Endothelial cell of umbilical vein (primary cell): Measurements from ENCODE around the gene RPL37A. TPM values are rescaled to one million over a fixed set of nuclear protein-coding genes. Genes with fewer than 3 reads are reported as not detected.

Experiments used
- BruUV-seq: library from RNA; stranded (reverse); fragments of 400-500 nt; replicated peaks from 2 replicates; lab custom pipeline; 2021; lab: Mats Ljungman, UMichigan
- CTCF ChIA-PET: fragments of 300-600, 350-600 bp; sonication (Branson Sonifier 250); formaldehyde crosslinking; loops from one replicate; lab custom pipeline; 2021; ENCODE audit warnings: antibody characterized with exemption, inconsistent platforms; lab: Charles Lee
- POLR2A ChIA-PET: fragments of 300-600, 350-600 bp; sonication (Branson Sonifier 250); formaldehyde crosslinking; loops from one replicate; lab custom pipeline; 2021; ENCODE audit warnings: antibody characterized with exemption, inconsistent platforms; lab: Charles Lee
- DNase-seq: peaks from one replicate; pipeline ENCODE4 v3.0.0-alpha.2; 2011; ENCODE audit warnings: low read depth, low spot score
- FAIRE-seq: peaks from 2 replicates; lab custom pipeline; 2011; peaks lifted over from hg19 to GRCh38; lab: Jason Lieb, UNC
- H2AFZ ChIP-seq: 2 replicates; pipeline ENCODE4 v1.6.0; 2012; ENCODE audit warnings: low read depth, low read length, control low read depth, inconsistent platforms
- H3K27ac ChIP-seq: 2 replicates; pipeline ENCODE4 v1.5.1; 2011; ENCODE audit warnings: low read depth, mild to moderate bottlenecking, control low read depth, low read length, moderate library complexity; ENCODE audit not compliant: insufficient read depth
- H3K27me3 ChIP-seq, 2 experiments: 2 replicates each; pipeline versions ENCODE4 v1.6.0 to v1.6.1; 2011; ENCODE audit warnings: low read length in 2 of 2, mixed read lengths in 1 of 2; ENCODE audit not compliant: control insufficient read depth in 2 of 2, insufficient read depth in 2 of 2
- H3K36me3 ChIP-seq, 2 experiments: 2 replicates in 1 of 2; 3 replicates in 1 of 2; pipeline ENCODE4 v1.5.1; 2011; ENCODE audit warnings: low read length in 2 of 2, mild to moderate bottlenecking in 1 of 2, moderate library complexity in 1 of 2; ENCODE audit not compliant: control insufficient read depth in 2 of 2, insufficient read depth in 2 of 2; ENCODE audit errors: extremely low read depth in 1 of 2
- H3K4me1 ChIP-seq: 3 replicates; pipeline ENCODE4 v1.5.1; 2011; ENCODE audit warnings: mild to moderate bottlenecking, low read length; ENCODE audit not compliant: control insufficient read depth, insufficient read depth; ENCODE audit errors: extremely low read depth
- H3K4me2 ChIP-seq: 2 replicates; pipeline ENCODE4 v1.6.1; 2011; ENCODE audit warnings: low read length, control low read depth, mixed read lengths; ENCODE audit not compliant: insufficient read depth
- H3K4me3 ChIP-seq, 3 experiments: fragments of 200-600 bp in 1 of 3; sonication (generic), shearing (Covaris generic) in 1 of 3; replicated peaks in 1 of 3; 2 replicates each; pipeline ENCODE4 v1.5.1; 2011 to 2016; ENCODE audit warnings: control low read depth in 3 of 3, low read length in 3 of 3, mild to moderate bottlenecking in 2 of 3, inconsistent platforms in 1 of 3, low read depth in 1 of 3, moderate library complexity in 1 of 3; ENCODE audit not compliant: insufficient read depth in 1 of 3
- H3K79me2 ChIP-seq: 2 replicates; pipeline ENCODE4 v1.6.0; 2012; ENCODE audit warnings: low read length, inconsistent platforms; ENCODE audit not compliant: control insufficient read depth, insufficient read depth
- H3K9ac ChIP-seq: replicated peaks from 2 replicates; pipeline ENCODE3; 2011; ENCODE audit warnings: low read length, control low read depth; ENCODE audit not compliant: insufficient read depth; ENCODE audit errors: extremely low read depth
- H3K9me1 ChIP-seq: replicated peaks from 3 replicates; pipeline ENCODE4 v1.6.0; 2011; ENCODE audit warnings: mild to moderate bottlenecking, low read length; ENCODE audit not compliant: control insufficient read depth, insufficient read depth; ENCODE audit errors: extremely low read depth
- H3K9me3 ChIP-seq: replicated peaks from 2 replicates; pipeline ENCODE4 v1.5.1; 2012; ENCODE audit warnings: low read length, inconsistent platforms; ENCODE audit not compliant: control insufficient read depth, insufficient read depth
- H4K20me1 ChIP-seq: replicated peaks from 2 replicates; pipeline ENCODE3; 2011; ENCODE audit warnings: mild to moderate bottlenecking, low read length; ENCODE audit not compliant: control insufficient read depth, insufficient read depth; ENCODE audit errors: extremely low read depth
- EZH2 ChIP-seq: IDR thresholded peaks from 2 replicates; pipeline ENCODE4 v1.6.1; 2012; ENCODE audit warnings: borderline replicate concordance, low read depth, mild to moderate bottlenecking, moderate library complexity, low read length, inconsistent platforms; ENCODE audit not compliant: severe bottlenecking
- FOS ChIP-seq: IDR thresholded peaks from 2 replicates; pipeline ENCODE4 v1.6.1; 2011; ENCODE audit warnings: mild to moderate bottlenecking, low read length, moderate library complexity, borderline replicate concordance; ENCODE audit not compliant: insufficient read depth
- POLR2A ChIP-seq: IDR thresholded peaks from 2 replicates; pipeline ENCODE4 v1.6.1; 2012; ENCODE audit warnings: low read depth, mild to moderate bottlenecking, control low read depth, low read length
- POLR2AphosphoS5 ChIP-seq: IDR thresholded peaks from 2 replicates; pipeline ENCODE4 v1.6.1; 2012; ENCODE audit warnings: low read depth, mild to moderate bottlenecking, control low read depth, low read length, moderate library complexity; ENCODE audit not compliant: insufficient read depth
- dilution Hi-C: fragments of 300-500 bp; cut with MboI; formaldehyde crosslinking; loops from one replicate; pipeline ENCODE4 v1.15.0; 2019; ENCODE audit warnings: low sequenced_read_pairs; ENCODE audit not compliant: extremely low pct_ligation_motif_present
- intact Hi-C: fragments of 100-400 bp; cut with micrococcal nuclease; formaldehyde crosslinking; loops from one replicate; pipeline ENCODE4 v1.10.0; 2022
- polyA plus RNA-seq, 4 experiments: library from polyadenylated mRNA; depleted of rRNA in 3 of 4; stranded (reverse) in 3 of 4; unstranded in 1 of 4; fragments of >200 nt; gene quantifications; 2 replicates each; pipeline versions ENCODE4 v1.2.1 to v1.2.3, GENCODE V29; 2011 to 2012; ENCODE audit warnings: missing spikeins in 1 of 4
- total RNA-seq: library from RNA; stranded (reverse); gene quantifications from 2 replicates; pipeline ENCODE4 v1.2.3, GENCODE V29; 2021
- TF ChIP-seq, protein P1 (sequence below), 2 donors: IDR thresholded peaks; 1 replicate in 1 of 2; 2 replicates in 1 of 2; pipeline ENCODE4 v1.5.1; 2011; ENCODE audit warnings: low read length in 2 of 2, mild to moderate bottlenecking in 2 of 2, moderate library complexity in 2 of 2, control low read depth in 1 of 2, inconsistent platforms in 1 of 2, low read depth in 1 of 2; ENCODE audit not compliant: insufficient read depth in 1 of 2; ENCODE audit errors: extremely low read depth in 1 of 2

Gene RPL37A
- total and polyA plus RNA-seq, 2 donors (not counting 3 experiments of a cell fraction or from before 2014, with no cell fraction given): 1,889 to 2,628 TPM

DNA sequence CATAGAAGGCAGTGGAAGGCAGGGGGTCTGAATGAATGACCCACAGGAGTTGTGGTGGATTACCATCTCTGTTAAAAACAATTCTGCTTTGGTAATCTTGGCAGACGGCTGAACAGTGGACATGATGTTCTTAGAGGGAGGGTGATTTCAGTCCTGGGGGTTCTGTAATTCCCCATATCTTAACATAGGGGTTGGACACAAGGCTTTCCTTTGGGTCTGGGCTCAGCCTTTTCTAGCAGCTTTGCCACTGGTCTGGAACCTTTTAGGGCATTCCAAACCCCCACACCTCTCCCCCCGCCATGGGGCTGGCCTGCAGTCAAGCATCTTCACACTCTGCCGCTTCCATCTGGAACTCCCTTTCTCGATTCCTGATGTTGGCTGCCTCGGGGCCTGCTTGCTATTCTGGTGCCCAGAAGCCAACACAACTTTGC, 50.3 kb downstream of the RPL37A start:
- Histone ChIP-seq H3K4me1 (peaks cover 6% of the 10 kb centered on the region), H3K4me2 (no peak overlapping the region), H2AFZ (no peak overlapping the region), H3K9me1 (no peaks in the 10 kb centered on the region), H3K27me3 (no peaks in the 10 kb centered on the region), H3K9me3 (no peaks in the 10 kb centered on the region), H3K79me2 (no peaks in the 10 kb centered on the region), H3K36me3 (no peaks in the 10 kb centered on the region), H3K4me3 (no peak overlapping the region), H3K27ac (no peak overlapping the region), H3K9ac (no peak overlapping the region), H4K20me1 (no peaks in the 10 kb centered on the region)
- no peak for FAIRE-seq
- POLR2A ChIA-PET: no interaction called here
- intact Hi-C loops: no loop called here
- CTCF ChIA-PET: no interaction called here
- DNase-seq: no peak
- dilution Hi-C loops: no loop called here
- TF ChIP-seq POLR2AphosphoS5 (no peak), EZH2 (no peak), POLR2A (no peak), FOS (no peak)
- TF ChIP-seq, protein P1, sequence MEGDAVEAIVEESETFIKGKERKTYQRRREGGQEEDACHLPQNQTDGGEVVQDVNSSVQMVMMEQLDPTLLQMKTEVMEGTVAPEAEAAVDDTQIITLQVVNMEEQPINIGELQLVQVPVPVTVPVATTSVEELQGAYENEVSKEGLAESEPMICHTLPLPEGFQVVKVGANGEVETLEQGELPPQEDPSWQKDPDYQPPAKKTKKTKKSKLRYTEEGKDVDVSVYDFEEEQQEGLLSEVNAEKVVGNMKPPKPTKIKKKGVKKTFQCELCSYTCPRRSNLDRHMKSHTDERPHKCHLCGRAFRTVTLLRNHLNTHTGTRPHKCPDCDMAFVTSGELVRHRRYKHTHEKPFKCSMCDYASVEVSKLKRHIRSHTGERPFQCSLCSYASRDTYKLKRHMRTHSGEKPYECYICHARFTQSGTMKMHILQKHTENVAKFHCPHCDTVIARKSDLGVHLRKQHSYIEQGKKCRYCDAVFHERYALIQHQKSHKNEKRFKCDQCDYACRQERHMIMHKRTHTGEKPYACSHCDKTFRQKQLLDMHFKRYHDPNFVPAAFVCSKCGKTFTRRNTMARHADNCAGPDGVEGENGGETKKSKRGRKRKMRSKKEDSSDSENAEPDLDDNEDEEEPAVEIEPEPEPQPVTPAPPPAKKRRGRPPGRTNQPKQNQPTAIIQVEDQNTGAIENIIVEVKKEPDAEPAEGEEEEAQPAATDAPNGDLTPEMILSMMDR (IDR thresholded peaks at IDR 0.05; ENCODE audit: extremely low read depth in 1 of 2, insufficient read depth in 1 of 2, low read depth in 1 of 2, low read length in 2 of 2): no peak
- BruUV-seq: no TSS peak
